Neural cell (in vitro differentiated cells): ENCODE results near the gene BMPR1B. TPM values are rescaled to one million over a fixed set of nuclear protein-coding genes. Genes with fewer than 3 reads are reported as not detected.

Source experiments
- H2AFZ ChIP-seq: fragments of 200-600, 300-800 bp; sonication (generic), shearing (Covaris generic); 2 replicates; pipeline ENCODE4 v1.6.0; 2014; ENCODE audit warnings: low read depth, mild to moderate bottlenecking, antibody characterized with exemption, low read length, moderate library complexity
- H3F3A ChIP-seq: fragments of 200-600 bp; shearing (Covaris generic); 2 replicates; pipeline ENCODE4 v1.6.1; 2016; ENCODE audit warnings: mild to moderate bottlenecking, moderate library complexity, mixed read lengths, antibody characterized with exemption, low read length; ENCODE audit not compliant: insufficient read depth, poor library complexity, severe bottlenecking
- H3K27ac ChIP-seq: fragments of 200-600, 300-800 bp; sonication (generic), shearing (Covaris generic); 2 replicates; pipeline ENCODE4 v1.5.1; 2014; ENCODE audit warnings: mild to moderate bottlenecking, low read length, moderate library complexity
- H3K27me3 ChIP-seq: fragments of 300-800, 200-600 bp; sonication (generic), shearing (Covaris generic); 2 replicates; pipeline ENCODE4 v1.6.0; 2014; ENCODE audit warnings: mild to moderate bottlenecking, low read depth, low read length, moderate library complexity; ENCODE audit not compliant: insufficient read depth
- H3K36me3 ChIP-seq: fragments of 300-800, 200-600 bp; sonication (generic), shearing (Covaris generic); 2 replicates; pipeline ENCODE4 v1.5.1; 2014; ENCODE audit warnings: mild to moderate bottlenecking, antibody characterized with exemption, low read length, moderate library complexity; ENCODE audit not compliant: insufficient read depth
- H3K4me2 ChIP-seq: fragments of 300-800, 200-600 bp; sonication (generic), shearing (Covaris generic); 2 replicates; pipeline ENCODE4 v1.6.0; 2014; ENCODE audit warnings: mild to moderate bottlenecking, low read length
- H3K4me3 ChIP-seq: fragments of 300-800, 200-600 bp; sonication (generic), shearing (Covaris generic); 2 replicates; pipeline ENCODE4 v1.5.1; 2014; ENCODE audit warnings: mild to moderate bottlenecking, low read length, moderate library complexity
- H3K79me2 ChIP-seq: fragments of 200-600 bp; shearing (Covaris generic); replicated peaks from 2 replicates; pipeline ENCODE4 v1.6.0; 2014; ENCODE audit warnings: mild to moderate bottlenecking, low read length, moderate library complexity; ENCODE audit not compliant: insufficient read depth
- H3K9ac ChIP-seq: fragments of 300-800, 200-600 bp; sonication (generic), shearing (Covaris generic); 2 replicates; pipeline ENCODE4 v1.6.1; 2016; ENCODE audit warnings: mild to moderate bottlenecking, low read length, mixed read lengths
- H3K9me2 ChIP-seq: fragments of 200-600 bp; shearing (Covaris generic); 2 replicates; pipeline ENCODE4 v1.6.1; 2016; ENCODE audit warnings: mild to moderate bottlenecking, low read length, mixed read lengths; ENCODE audit not compliant: insufficient read depth
- H3K9me3 ChIP-seq: fragments of 200-600, 300-800 bp; sonication (generic), shearing (Covaris generic); 2 replicates; pipeline ENCODE4 v1.6.1; 2016; ENCODE audit warnings: mild to moderate bottlenecking, mixed run types, low read length, moderate library complexity, mixed read lengths
- H4K20me1 ChIP-seq: fragments of 200-600 bp; shearing (Covaris generic); 2 replicates; pipeline ENCODE4 v1.6.1; 2016; ENCODE audit warnings: mild to moderate bottlenecking, mixed run types; ENCODE audit not compliant: insufficient read depth
- CTCF ChIP-seq: fragments of 450-650 bp; IDR thresholded peaks from 2 replicates; pipeline ENCODE4 v1.5.1; 2014; ENCODE audit warnings: antibody characterized with exemption, mild to moderate bottlenecking, moderate library complexity; ENCODE audit not compliant: poor library complexity, severe bottlenecking
- EP300 ChIP-seq: fragments of 450-650 bp; conservative IDR thresholded peaks from 2 replicates; pipeline ENCODE4 v1.6.1; 2014; ENCODE audit warnings: antibody characterized with exemption, mild to moderate bottlenecking, moderate library complexity; ENCODE audit not compliant: poor library complexity, severe bottlenecking
- EZH2 ChIP-seq: fragments of 200-600, 300-800 bp; shearing (Covaris generic), sonication (generic); IDR thresholded peaks from 2 replicates; pipeline ENCODE4 v1.6.1; 2014; ENCODE audit warnings: antibody characterized with exemption, low read length, borderline replicate concordance, mild to moderate bottlenecking; ENCODE audit not compliant: insufficient read depth, poor library complexity, severe bottlenecking
- MXI1 ChIP-seq: fragments of 450-650 bp; conservative IDR thresholded peaks from 2 replicates; pipeline ENCODE4 v1.6.1; 2014; ENCODE audit warnings: antibody characterized with exemption, mild to moderate bottlenecking; ENCODE audit not compliant: poor library complexity, severe bottlenecking
- POLR2AphosphoS5 ChIP-seq: IDR thresholded peaks from 2 replicates; pipeline ENCODE4 v1.6.1; 2012
- RAD21 ChIP-seq: fragments of 450-650 bp; conservative IDR thresholded peaks from 2 replicates; pipeline ENCODE4 v1.6.1; 2014; ENCODE audit warnings: antibody characterized with exemption, mild to moderate bottlenecking, moderate library complexity
- REST ChIP-seq: IDR thresholded peaks from 2 replicates; pipeline ENCODE4 v1.6.1; 2012; ENCODE audit warnings: borderline replicate concordance
- SMC3 ChIP-seq: fragments of 450-650 bp; conservative IDR thresholded peaks from 2 replicates; pipeline ENCODE4 v1.6.1; 2014; ENCODE audit warnings: antibody characterized with exemption, mild to moderate bottlenecking, moderate library complexity; ENCODE audit not compliant: poor library complexity
- TAF1 ChIP-seq: IDR thresholded peaks from 2 replicates; pipeline ENCODE4 v1.6.1; 2012; ENCODE audit warnings: low read depth
- polyA plus RNA-seq: library from polyadenylated mRNA; depleted of rRNA; stranded (reverse); fragments of >200 nt; gene quantifications from 2 replicates; pipeline ENCODE4 v1.2.3, GENCODE V29; 2014

BMPR1B gene
- polyA plus RNA-seq, 1 donor from 2014 or later, result 1.6 TPM

GRCh38 chr4:94724016-94724790 is 33.6 kb upstream of the BMPR1B start:
- Histone ChIP-seq H4K20me1 (no peaks in the 10 kb centered on the region), H3K9ac (no peak overlapping the region), H3K27me3 (no peaks in the 10 kb centered on the region), H3K79me2 (no peaks in the 10 kb centered on the region), H3K4me3 (no peak overlapping the region), H3K36me3 (no peaks in the 10 kb centered on the region), H2AFZ (no peak overlapping the region), H3F3A (no peaks in the 10 kb centered on the region), H3K4me2 (no peak overlapping the region), H3K9me3 (no peaks in the 10 kb centered on the region), H3K27ac (no peak overlapping the region), H3K9me2 (no peaks in the 10 kb centered on the region)
- TF ChIP-seq MXI1 (no peak), RAD21 (no peak)

- Histone ChIP-seq H3K27me3 (no peaks in the 10 kb centered on the region), H3K36me3 (no peaks in the 10 kb centered on the region), H3K9ac (no peak overlapping the region), H3K27ac (no peak overlapping the region), H4K20me1 (no peaks in the 10 kb centered on the region), H2AFZ (no peak overlapping the region), H3K4me2 (no peak overlapping the region), H3F3A (no peaks in the 10 kb centered on the region), H3K79me2 (no peaks in the 10 kb centered on the region), H3K9me3 (no peaks in the 10 kb centered on the region), H3K9me2 (no peaks in the 10 kb centered on the region), H3K4me3 (no peak overlapping the region)
- TF ChIP-seq MXI1 (no peak), CTCF (no peak), RAD21 (no peak), EZH2 (no peak), SMC3 (no peak), EP300 (no peak), POLR2AphosphoS5 (no peak), TAF1 (no peak), REST (no peak)
Measured at GRCh38 chr4:94726524-94727123, 31.1 kb upstream of the BMPR1B start.
